ENCODE data around the gene TLE5. TPM values are rescaled to one million over a fixed set of nuclear protein-coding genes. Genes with fewer than 3 reads are reported as not detected.

Gene TLE5
- total and polyA plus RNA-seq, 2 experiments from 2014 or later = 260 to 308 TPM

- Histone ChIP-seq H4K20me1 (ENCODE audit: insufficient read depth, poor library complexity, severe bottlenecking) (no peaks in the 10 kb centered on the region), H3K4me3 (peak overlapping the region; percentile 60), H3K27ac (peak overlapping the region; percentile 84), H3K79me2 (no peaks in the 10 kb centered on the region), H3K4me2 (peak overlapping the region; percentile 72), H3K9me3 (ENCODE audit: low read depth) (no peaks in the 10 kb centered on the region), H2AFZ (peak overlapping the region; percentile 41), H3K4me1 (ENCODE audit: insufficient read depth) (peaks cover 12% of the 10 kb centered on the region), H3K9me2 (replicated peaks; ENCODE audit: insufficient read depth) (no peaks in the 10 kb centered on the region), H3K27me3 (no peaks in the 10 kb centered on the region), H3K36me3 (replicated peaks; ENCODE audit: insufficient read depth, low read depth) (no peaks in the 10 kb centered on the region)
- peak; percentile 93 for DNase-seq (ENCODE audit: low spot score)
- TF ChIP-seq CTCF (IDR thresholded peaks at IDR 0.05; ENCODE audit: poor library complexity) = no peak
- TF ChIP-seq EZH2 (IDR thresholded peaks at IDR 0.05; ENCODE audit: borderline replicate concordance) = no peak
- no peak for TF ChIP-seq EZH2phosphoT487 (IDR thresholded peaks at IDR 0.05; ENCODE audit: low read depth, severe bottlenecking, unreplicated experiment)
- 8% methylated on average over 25 of the region's 28 CpGs for WGBS (ENCODE audit: low lambda C conversion rate, missing lambda C conversion rate)
Measured at GRCh38 chr19:3047496-3048189, 14.7 kb downstream of the TLE5 start.

GRCh38 chr19:3046698-3047495, 15.4 kb downstream of the TLE5 start:
- no peaks in the 10 kb centered on the region for H3K27me3 ChIP-seq
- 1% methylated on average over 14 of the region's 47 CpGs for WGBS (ENCODE audit: low lambda C conversion rate, missing lambda C conversion rate)
- H4K20me1 ChIP-seq (ENCODE audit: insufficient read depth, poor library complexity, severe bottlenecking) = no peaks in the 10 kb centered on the region
- peak overlapping the region; percentile 41 for H2AFZ ChIP-seq
- peaks cover 12% of the 10 kb centered on the region for H3K4me1 ChIP-seq (ENCODE audit: insufficient read depth)
- no peaks in the 10 kb centered on the region for H3K36me3 ChIP-seq (replicated peaks; ENCODE audit: insufficient read depth, low read depth)
- DNase-seq (ENCODE audit: low spot score) = peak; percentile 71
- peak overlapping the region; percentile 60 for H3K4me3 ChIP-seq
- peak overlapping the region; percentile 72 for H3K4me2 ChIP-seq
- TF ChIP-seq EZH2phosphoT487 (IDR thresholded peaks at IDR 0.05; ENCODE audit: low read depth, severe bottlenecking, unreplicated experiment) (no peak), EZH2 (IDR thresholded peaks at IDR 0.05; ENCODE audit: borderline replicate concordance) (no peak), CTCF (IDR thresholded peaks at IDR 0.05; ENCODE audit: poor library complexity) (no peak)
- H3K27ac ChIP-seq = peak overlapping the region; percentile 84
- H3K79me2 ChIP-seq = no peaks in the 10 kb centered on the region
- H3K9me3 ChIP-seq (ENCODE audit: low read depth) = no peaks in the 10 kb centered on the region
- H3K9me2 ChIP-seq (replicated peaks; ENCODE audit: insufficient read depth) = no peaks in the 10 kb centered on the region

- Histone ChIP-seq H3K9me3 (ENCODE audit: low read depth) (no peaks in the 10 kb centered on the region), H3K9me2 (replicated peaks; ENCODE audit: insufficient read depth) (no peaks in the 10 kb centered on the region), H2AFZ (no peak overlapping the region), H3K79me2 (no peaks in the 10 kb centered on the region), H3K27ac (peak overlapping the region; percentile 51), H3K4me2 (peak overlapping the region; percentile 72), H3K4me3 (no peak overlapping the region), H3K27me3 (no peaks in the 10 kb centered on the region), H3K36me3 (replicated peaks; ENCODE audit: insufficient read depth, low read depth) (no peaks in the 10 kb centered on the region), H4K20me1 (ENCODE audit: insufficient read depth, poor library complexity, severe bottlenecking) (no peaks in the 10 kb centered on the region), H3K4me1 (ENCODE audit: insufficient read depth) (peaks cover 13% of the 10 kb centered on the region)
- no peak for DNase-seq (ENCODE audit: low spot score)
- TF ChIP-seq CTCF (IDR thresholded peaks at IDR 0.05; ENCODE audit: poor library complexity) (no peak), EZH2phosphoT487 (IDR thresholded peaks at IDR 0.05; ENCODE audit: low read depth, severe bottlenecking, unreplicated experiment) (no peak), EZH2 (IDR thresholded peaks at IDR 0.05; ENCODE audit: borderline replicate concordance) (no peak)
- 32% methylated on average over 13 of the region's 16 CpGs for WGBS (ENCODE audit: low lambda C conversion rate, missing lambda C conversion rate)
Measured at GRCh38 chr19:3045885-3046697, 16.2 kb downstream of the TLE5 start.

Data from hepatocyte (in vitro differentiated cells).